Measurements from ENCODE around the gene PPEF2. TPM values are rescaled to one million over a fixed set of nuclear protein-coding genes. Genes with fewer than 3 reads are reported as not detected.

Gene PPEF2
- polyA plus RNA-seq, 3 donors, result 0.25 TPM; not detected in 2

GRCh38 chr4:75907966-75908365 is 5.7 kb upstream of the PPEF2 start:
- WGBS (ENCODE audit: insufficient coverage), result 100% methylated on average over 1 of the region's 3 CpGs
- peaks cover 0 to 10% (median 6%) of the 10 kb centered on the region in 7 donors for H3K9me3 Mint-ChIP-seq
- peak overlapping the region in 1 of 3 experiments; percentile 34 for H3K4me3 ChIP-seq (replicated peaks in 1 of 3; ENCODE audit: low read depth in 2 of 3, low read length in 3 of 3)
- TF ChIP-seq CTCF (IDR thresholded peaks at IDR 0.05), result no peak
- H3K4me1 ChIP-seq (ENCODE audit: control insufficient read depth in 1 of 2, insufficient read depth in 2 of 2, low read length in 2 of 2), result peaks cover 56 to 61% of the 10 kb centered on the region in 2 donors
- no peak overlapping the region for H2AFZ ChIP-seq (ENCODE audit: insufficient read depth, low read depth, low read length, poor library complexity, severe bottlenecking)
- peaks cover 11 to 16% of the 10 kb centered on the region in 2 donors for H3K36me3 Mint-ChIP-seq
- no peaks in the 10 kb centered on the region for H3K9me3 ChIP-seq (replicated peaks in 1 of 2; ENCODE audit: control insufficient read depth in 1 of 2, insufficient read depth in 1 of 2, low read length in 2 of 2)
- H3K4me1 Mint-ChIP-seq, result peaks cover 44% of the 10 kb centered on the region
- H3K4me2 ChIP-seq (replicated peaks; ENCODE audit: extremely low read depth, low read length, poor library complexity, severe bottlenecking), result peak overlapping the region; percentile 42
- H3K27me3 ChIP-seq (ENCODE audit: control insufficient read depth in 2 of 2, insufficient read depth in 2 of 2, low read length in 2 of 2), result no peaks in the 10 kb centered on the region
- H3K27me3 Mint-ChIP-seq (ENCODE audit: low read depth in 3 of 3), result peaks cover 0 to 1% (median 0%) of the 10 kb centered on the region in 3 donors
- peak overlapping the region in 1 of 2 donors; percentile 18 for H3K4me3 Mint-ChIP-seq
- no peaks in the 10 kb centered on the region for H3K79me2 ChIP-seq (ENCODE audit: insufficient read depth, low read length)
- intact Hi-C loops (cut with micrococcal nuclease), result loop anchor here in 1 of 2 donors (10.0 kb wide), 1 partner anchor 157 kb away; no protein-coding TSS in a partner anchor
- no peaks in the 10 kb centered on the region for H4K20me1 ChIP-seq (ENCODE audit: insufficient read depth, low read length)
- peaks cover 0 to 25% of the 10 kb centered on the region in 2 donors for H3K36me3 ChIP-seq (replicated peaks in 1 of 2; ENCODE audit: control insufficient read depth in 1 of 2, insufficient read depth in 2 of 2, low read length in 2 of 2)
- DNase-seq, result peak; percentile 45 to 65 (median 56)
- H3K27ac ChIP-seq (ENCODE audit: low read depth in 1 of 2, low read length in 2 of 2), result peak overlapping the region; percentile 77 to 84
- no peak overlapping the region for H3K9ac ChIP-seq (ENCODE audit: insufficient read depth, low read length, poor library complexity, severe bottlenecking)
- peak overlapping the region; percentile 77 to 95 (median 88) for H3K27ac Mint-ChIP-seq

- no peaks in the 10 kb centered on the region for H4K20me1 ChIP-seq (ENCODE audit: insufficient read depth, low read length)
- no peak overlapping the region for H2AFZ ChIP-seq (ENCODE audit: insufficient read depth, low read depth, low read length, poor library complexity, severe bottlenecking)
- H3K27ac Mint-ChIP-seq, result peak overlapping the region in 5 of 7 donors; percentile 49 to 91 (median 75)
- H3K4me1 ChIP-seq (ENCODE audit: control insufficient read depth in 1 of 2, insufficient read depth in 2 of 2, low read length in 2 of 2), result peaks cover 72 to 76% of the 10 kb centered on the region in 2 donors
- H3K9me3 Mint-ChIP-seq, result peaks cover 0 to under 1% (median 0%) of the 10 kb centered on the region in 7 donors
- 89% methylated on average over 5 of the region's 5 CpGs for WGBS (ENCODE audit: insufficient coverage)
- H3K27ac ChIP-seq (ENCODE audit: low read depth in 1 of 2, low read length in 2 of 2), result peak overlapping the region; percentile 39 to 55
- H3K4me1 Mint-ChIP-seq, result peaks cover 61% of the 10 kb centered on the region
- intact Hi-C loops (cut with micrococcal nuclease), result loop anchor here in 1 of 2 donors (5.0 to 10.0 kb wide), 2 partner anchors 161 to 308 kb away; partner anchors contain the start of gene SCARB2
- no peaks in the 10 kb centered on the region for H3K36me3 Mint-ChIP-seq
- H3K4me3 Mint-ChIP-seq, result no peak overlapping the region
- H3K9me3 ChIP-seq (replicated peaks in 1 of 2; ENCODE audit: control insufficient read depth in 1 of 2, insufficient read depth in 1 of 2, low read length in 2 of 2), result no peaks in the 10 kb centered on the region
- peak overlapping the region; percentile 13 for H3K4me2 ChIP-seq (replicated peaks; ENCODE audit: extremely low read depth, low read length, poor library complexity, severe bottlenecking)
- no peaks in the 10 kb centered on the region for H3K36me3 ChIP-seq (replicated peaks in 1 of 2; ENCODE audit: control insufficient read depth in 1 of 2, insufficient read depth in 2 of 2, low read length in 2 of 2)
- H3K27me3 Mint-ChIP-seq (ENCODE audit: low read depth in 3 of 3), result peaks cover 0 to 2% (median 0%) of the 10 kb centered on the region in 3 donors
- H3K4me3 ChIP-seq (replicated peaks in 1 of 3; ENCODE audit: low read depth in 2 of 3, low read length in 3 of 3), result no peak overlapping the region
- no peaks in the 10 kb centered on the region for H3K79me2 ChIP-seq (ENCODE audit: insufficient read depth, low read length)
- no peak for DNase-seq
- H3K9ac ChIP-seq (ENCODE audit: insufficient read depth, low read length, poor library complexity, severe bottlenecking), result no peak overlapping the region
- no peak for TF ChIP-seq CTCF (IDR thresholded peaks at IDR 0.05)
- no peaks in the 10 kb centered on the region for H3K27me3 ChIP-seq (ENCODE audit: control insufficient read depth in 2 of 2, insufficient read depth in 2 of 2, low read length in 2 of 2)
Measured at GRCh38 chr4:75904076-75904475, 1.8 kb upstream of the PPEF2 start.
